ENCODE data around the gene RPL22L1. TPM values are rescaled to one million over a fixed set of nuclear protein-coding genes. Genes with fewer than 3 reads are reported as not detected.

RPL22L1 gene
- total and polyA plus RNA-seq, 2 of the 4 experiments (the other 2 are of a cell fraction): 37.1 to 92.0 TPM

GRCh38 chr3:170914212-170914611 lies 44.2 kb upstream of the RPL22L1 start:
- no peak for DNase-seq
- intact Hi-C loops (cut with micrococcal nuclease): no loop called here
- Histone ChIP-seq H3K56ac (ENCODE audit: extremely low read depth, insufficient read depth, low read length) (no peak overlapping the region), H2BK120ac (ENCODE audit: low read depth, low read length) (no peak overlapping the region), H3K36me3 (ENCODE audit: control insufficient read depth, insufficient read depth, low read length) (no peaks in the 10 kb centered on the region), H3K14ac (replicated peaks; ENCODE audit: low read depth, low read length) (no peak overlapping the region), H2AK5ac (ENCODE audit: low read depth, low read length) (no peak overlapping the region), H3K23ac (ENCODE audit: low read depth, low read length) (no peak overlapping the region), H3K9ac (ENCODE audit: low read depth, low read length) (no peak overlapping the region), H2BK20ac (ENCODE audit: low read depth, low read length) (0 out of 2 replicates have a peak overlapping the region, but pooled peaks have one; percentile 34), H4K8ac (ENCODE audit: low read depth in 2 of 2, low read length in 2 of 2) (0 out of 4 replicates have a peak overlapping the region, but pooled peaks of 1 of the 2 experiments have one; percentile 34), H3K9me1 (ENCODE audit: insufficient read depth, low read length) (0 out of 2 replicates have a peak, but pooled peaks cover 1% of the 10 kb centered on the region), H2BK5ac (ENCODE audit: low read depth, low read length, poor library complexity, severe bottlenecking) (no peak overlapping the region), H4K91ac (ENCODE audit: insufficient read depth, low read depth, low read length) (no peak overlapping the region), H3K4me2 (ENCODE audit: low read depth, low read length) (no peak overlapping the region), H3K4ac (ENCODE audit: low read depth, low read length) (no peak overlapping the region), H3K79me1 (ENCODE audit: low read depth in 1 of 2, low read length in 2 of 2) (no peaks in the 10 kb centered on the region), H4K5ac (ENCODE audit: low read depth, low read length) (no peak overlapping the region), H3K9me3 (ENCODE audit: control insufficient read depth, insufficient read depth, low read length) (peaks cover 8% of the 10 kb centered on the region), H3K4me3 (ENCODE audit: insufficient read depth, low read depth, low read length) (no peak overlapping the region), H3K18ac (ENCODE audit: low read depth, low read length) (no peak overlapping the region), H3K4me1 (ENCODE audit: control insufficient read depth, insufficient read depth, low read length) (peaks cover 3% of the 10 kb centered on the region), H3K27ac (ENCODE audit: insufficient read depth, low read length) (no peak overlapping the region), H2AFZ (replicated peaks; ENCODE audit: low read length, poor library complexity) (no peak overlapping the region), H4K20me1 (ENCODE audit: insufficient read depth, low read length) (peaks cover 2% of the 10 kb centered on the region; the same call in 1 of the 2 replicates), H2AK9ac (replicated peaks; ENCODE audit: low read depth, low read length, poor library complexity) (no peak overlapping the region), H2BK15ac (ENCODE audit: low read depth, low read length) (no peak overlapping the region), H3K27me3 (ENCODE audit: control insufficient read depth, insufficient read depth, low read length) (no peaks in the 10 kb centered on the region)
- dilution Hi-C loops (cut with HindIII; ENCODE audit: low sequenced_read_pairs, unreplicated experiment): no loop called here
- WGBS, 2 experiments (ENCODE audit: extremely low coverage in 2 of 2, insufficient read length in 1 of 2): 100% methylated on average over 2 of the region's 5 CpGs; no CpG with 5 or more reads in 1 of the 2 experiments
- BruUV-seq (replicated peaks): no TSS peak
- in situ Hi-C loops (cut with MboI; ENCODE audit: low sequenced_read_pairs): no loop called here
- TF ChIP-seq MXI1 (IDR thresholded peaks at IDR 0.05; ENCODE audit: borderline replicate concordance, low read depth, low read length) (no peak), POLR2A (IDR thresholded peaks at IDR 0.05; ENCODE audit: low read depth, low read length) (no peak), CTCF (conservative IDR thresholded peaks at IDR 0.05; ENCODE audit: low read depth, low read length) (no peak), MAFK (IDR thresholded peaks at IDR 0.05; ENCODE audit: low read depth, low read length) (peak; percentile 45; the same call in 1 of the 2 replicates), RAD21 (IDR thresholded peaks at IDR 0.05; ENCODE audit: low read length) (no peak), SMC3 (IDR thresholded peaks at IDR 0.05; ENCODE audit: low read depth, low read length) (no peak)
- CTCF ChIA-PET: no interaction called here
- ATAC-seq (ENCODE audit: low read depth): no peak
- POLR2A ChIA-PET (ENCODE audit: unreplicated experiment): no interaction called here
